IMR-90 (cell line): Measurements from ENCODE around the gene CAV2.

ENCODE experiments used
- CEBPB ChIP-seq: IDR thresholded peaks from 2 replicates; pipeline ENCODE4 v1.6.1; 2012; ENCODE audit warnings: low read depth, low read length, improper control_type of control experiment
- CTCF ChIP-seq: conservative IDR thresholded peaks from 2 replicates; pipeline ENCODE4 v1.5.1; 2012; ENCODE audit warnings: mild to moderate bottlenecking, low read depth, low read length, improper control_type of control experiment
- POLR2A ChIP-seq: IDR thresholded peaks from 2 replicates; pipeline ENCODE4 v1.6.1; 2012; ENCODE audit warnings: mild to moderate bottlenecking, low read depth, low read length
- RAD21 ChIP-seq: IDR thresholded peaks from 2 replicates; pipeline ENCODE4 v1.6.1; 2012; ENCODE audit warnings: low read length, improper control_type of control experiment
- RFX5 ChIP-seq: IDR thresholded peaks from 2 replicates; pipeline ENCODE4 v1.8.0; 2012; ENCODE audit warnings: low read depth, mild to moderate bottlenecking, low read length, moderate library complexity

- TF ChIP-seq CTCF (no peak), CEBPB (no peak), RFX5 (no peak), POLR2A (no peak), RAD21 (no peak)
Observed at GRCh38 chr7:116496653-116497052, 2.9 kb upstream of the CAV2 start.
